GM12878 (cell line): ENCODE results near the gene SGPP2. TPM values are rescaled to one million over a fixed set of nuclear protein-coding genes. Genes with fewer than 3 reads are reported as not detected.

Experiments
- CUX1 ChIP-seq: IDR thresholded peaks from 2 replicates; pipeline ENCODE4 v1.6.1; 2012; ENCODE audit warnings: improper control_type of control experiment, low read depth, low read length; ENCODE audit not compliant: insufficient replicate concordance
- DPF2 ChIP-seq: fragments of 450-650 bp; IDR thresholded peaks from 2 replicates; pipeline ENCODE4 v1.6.1; 2017; ENCODE audit warnings: mild to moderate bottlenecking
- HDAC2 ChIP-seq: fragments of 200-600 bp; sonication (generic); IDR thresholded peaks from 2 replicates; pipeline ENCODE4 v1.6.1; 2017
- MYB ChIP-seq: fragments of 150-350 bp; IDR thresholded peaks from 2 replicates; pipeline ENCODE4 v1.6.1; 2014; ENCODE audit warnings: mild to moderate bottlenecking, low read depth, low read length, borderline replicate concordance
- NKRF ChIP-seq: fragments of 450-650 bp; conservative IDR thresholded peaks from 2 replicates; pipeline ENCODE4 v1.6.1; 2017; ENCODE audit warnings: mild to moderate bottlenecking, moderate library complexity
- REST ChIP-seq: IDR thresholded peaks from 2 replicates; pipeline ENCODE4 v1.6.1; 2012; ENCODE audit warnings: mild to moderate bottlenecking, low read depth, low read length
- polyA plus RNA-seq, 11 experiments: library from polyadenylated mRNA; depleted of rRNA in 4 of 11; unstranded in 6 of 11; stranded (reverse) in 5 of 11; fragments of >200 nt; fragmentation: Nextera tagmentation in 4 of 11; fragmentation: Illumina TruSeq in 1 of 11; extraction: Ambion mirVana in 4 of 11; extraction: Trizol in 1 of 11; gene quantifications; 1 replicate in 1 of 11; 2 replicates in 10 of 11; pipeline versions ENCODE4 v1.2.1 to v1.2.3, GENCODE V29; 2011 to 2016; ENCODE audit warnings: inconsistent platforms in 2 of 11, missing spikeins in 2 of 11, low read depth in 1 of 11
- total RNA-seq, 4 experiments: library from RNA; depleted of rRNA in 3 of 4; stranded (reverse); fragments of >200 nt in 3 of 4; fragmentation: Illumina TruSeq in 1 of 4; extraction: Trizol in 1 of 4; gene quantifications; 2 replicates each; pipeline versions ENCODE4 v1.2.1 to v1.2.3, GENCODE V29; 2013 to 2021

The SGPP2 gene
- total and polyA plus RNA-seq, 10 of the 15 experiments (the other 5 are each of a cell fraction or from before 2014, with no cell fraction given): 3.5 to 84.9 (median 13.1) TPM

GRCh38 chr2:222547083-222547482 is 122.7 kb downstream of the SGPP2 start (continued):
- no peak for TF ChIP-seq CUX1
- TF ChIP-seq MYB: no peak
- no peak for TF ChIP-seq DPF2
- no peak for TF ChIP-seq HDAC2
- no peak for TF ChIP-seq NKRF
- TF ChIP-seq REST: no peak
- TF ChIP-seq, all 136 proteins: peak for 0
